ENCODE data around the gene VAPA. TPM values are rescaled to one million over a fixed set of nuclear protein-coding genes. Genes with fewer than 3 reads are reported as not detected.
A peak's percentile ranks its signal among the peaks of the same experiment; 100 is the strongest.

Gene VAPA
- total RNA-seq, 1 donor from 2014 or later, result 182 TPM

DNA sequence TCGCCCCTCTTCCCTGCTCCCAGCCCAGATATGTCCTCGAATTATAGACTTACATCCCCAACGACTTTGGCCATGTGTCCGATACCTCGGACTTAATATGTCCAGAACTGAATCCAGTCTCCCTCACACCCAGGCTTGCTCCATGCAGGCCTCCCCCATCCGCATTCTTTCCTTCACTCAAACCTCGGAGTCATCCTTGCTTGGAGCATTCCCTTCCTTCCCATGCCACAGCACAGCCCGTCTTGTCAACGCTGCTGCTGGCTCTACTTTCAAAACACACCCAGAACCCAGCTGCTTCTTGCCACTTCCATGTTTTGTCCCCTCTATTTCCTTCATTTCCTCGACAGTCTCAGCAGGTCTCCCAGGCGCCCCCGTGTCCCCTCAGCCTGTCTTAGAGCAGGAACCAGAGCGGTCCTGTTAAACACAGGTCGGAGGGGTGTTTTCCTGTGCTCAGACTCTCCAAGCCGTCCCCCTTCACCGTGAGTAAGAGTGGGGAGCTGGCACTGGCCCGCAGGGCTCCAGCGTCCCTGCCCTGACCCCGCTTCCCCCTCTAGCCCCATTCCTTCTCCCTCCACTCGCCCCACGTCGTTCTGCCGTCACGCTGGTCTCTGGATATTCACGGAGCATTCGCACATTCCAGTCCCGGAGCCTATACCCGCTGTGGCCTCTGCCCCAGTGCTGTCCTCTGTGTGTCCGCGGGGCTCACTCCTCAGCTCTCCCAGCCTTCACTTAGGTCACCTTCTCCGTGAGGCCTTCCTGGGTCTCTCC lies 54.4 kb downstream of the VAPA start:
- peaks cover 37% of the 10 kb centered on the region for H3K27me3 Mint-ChIP-seq
- H3K4me1 Mint-ChIP-seq, result peaks cover 11% of the 10 kb centered on the region
- no peak overlapping the region for H3K27ac Mint-ChIP-seq
- DNase-seq, result no peak
- H3K9me3 Mint-ChIP-seq, result no peaks in the 10 kb centered on the region
- intact Hi-C loops (cut with micrococcal nuclease), result no loop called here
- H3K4me3 Mint-ChIP-seq, result no peak overlapping the region
- H3K36me3 Mint-ChIP-seq (ENCODE audit: low read depth), result no peaks in the 10 kb centered on the region

GRCh38 chr18:9969247-9969646 lies 55.4 kb downstream of the VAPA start:
- Mint-ChIP-seq H3K27me3 (peaks cover 36% of the 10 kb centered on the region), H3K9me3 (no peaks in the 10 kb centered on the region), H3K27ac (no peak overlapping the region), H3K36me3 (ENCODE audit: low read depth) (no peaks in the 10 kb centered on the region), H3K4me3 (no peak overlapping the region), H3K4me1 (peaks cover 11% of the 10 kb centered on the region)
- no peak for DNase-seq
- intact Hi-C loops (cut with micrococcal nuclease), result no loop called here

DNA sequence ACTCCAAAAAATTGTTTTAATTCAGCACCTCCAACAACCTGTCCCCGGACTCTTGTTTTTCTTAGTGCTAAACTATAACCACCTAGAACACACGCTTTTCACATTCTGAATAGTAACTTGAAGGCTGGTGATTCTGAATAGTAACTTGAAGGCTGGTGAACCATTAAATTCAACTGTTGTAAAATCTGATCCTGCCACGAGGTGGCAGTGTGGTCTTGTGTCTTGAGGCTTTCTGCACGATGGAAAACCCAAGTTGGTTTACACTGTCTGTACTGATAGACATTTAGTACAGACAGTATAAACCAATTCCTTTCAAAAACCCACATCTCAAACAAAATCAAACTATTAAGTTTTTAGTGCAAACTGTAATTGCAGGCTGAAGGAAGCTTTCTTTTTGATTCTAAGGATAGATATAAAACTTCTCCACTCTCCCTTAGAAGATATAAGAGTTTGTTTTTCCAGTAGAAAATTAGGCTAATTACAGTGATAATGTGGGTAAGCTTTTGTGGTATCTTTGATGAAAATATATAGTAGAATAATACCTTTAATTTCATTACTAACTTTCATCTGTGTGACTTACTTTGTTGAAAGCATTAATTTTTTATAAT lies 57.6 kb downstream of the VAPA start:
- intact Hi-C loops (cut with micrococcal nuclease), result loop anchor here (1.0 to 5.0 kb wide), 2 partner anchors 549 to 1219 kb away; no protein-coding TSS in a partner anchor
- Mint-ChIP-seq H3K4me3 (no peak overlapping the region), H3K27ac (no peak overlapping the region), H3K4me1 (peaks cover 8% of the 10 kb centered on the region), H3K27me3 (peaks cover 32% of the 10 kb centered on the region), H3K9me3 (no peaks in the 10 kb centered on the region), H3K36me3 (ENCODE audit: low read depth) (no peaks in the 10 kb centered on the region)
- DNase-seq, result peak; percentile 92

- DNase-seq, result no peak
- intact Hi-C loops (cut with micrococcal nuclease), result loop anchor here (5.0 kb wide), 1 partner anchor 1221 kb away; no protein-coding TSS in a partner anchor
- Mint-ChIP-seq H3K9me3 (peaks cover 3% of the 10 kb centered on the region), H3K4me3 (no peak overlapping the region), H3K27ac (no peak overlapping the region), H3K36me3 (ENCODE audit: low read depth) (no peaks in the 10 kb centered on the region), H3K27me3 (peaks cover 20% of the 10 kb centered on the region), H3K4me1 (peaks cover 3% of the 10 kb centered on the region)
These were observed 59.7 kb downstream of the VAPA start for GRCh38 chr18:9973470-9973869.

DNA sequence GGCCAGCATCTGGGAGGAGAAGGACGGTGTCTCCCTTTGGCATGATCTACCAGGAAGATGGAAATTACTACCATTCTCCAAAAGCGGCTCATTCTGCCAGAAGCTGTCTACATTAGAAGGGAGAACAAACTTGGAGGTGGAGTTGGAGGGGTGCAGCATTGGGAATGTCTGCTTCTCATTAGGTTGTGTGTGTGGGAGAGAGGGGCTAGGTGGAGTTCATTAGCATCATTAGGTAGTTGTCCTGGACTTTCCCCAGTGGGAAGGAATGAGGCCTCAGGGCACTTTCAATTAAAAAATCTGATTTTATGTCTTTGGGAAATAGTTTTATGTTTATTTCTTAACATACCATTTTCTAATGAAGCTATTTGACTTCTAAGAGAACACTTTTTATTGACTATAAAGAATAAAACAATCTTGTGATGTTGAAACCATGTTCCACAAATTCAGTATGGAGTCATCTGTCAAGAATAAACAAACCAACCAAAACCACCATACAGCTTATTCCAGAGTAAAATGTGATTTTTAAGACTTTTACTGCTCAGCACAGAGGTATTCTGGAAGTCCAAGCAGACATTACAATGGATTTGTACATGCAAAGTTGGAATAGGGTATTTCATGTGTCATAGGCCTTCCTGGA lies 60.6 kb downstream of the VAPA start:
- intact Hi-C loops (cut with micrococcal nuclease), result loop anchor here (5.0 kb wide), 1 partner anchor 1222 kb away; no protein-coding TSS in a partner anchor
- H3K27ac Mint-ChIP-seq, result no peak overlapping the region
- H3K9me3 Mint-ChIP-seq, result peaks cover 4% of the 10 kb centered on the region
- no peaks in the 10 kb centered on the region for H3K36me3 Mint-ChIP-seq (ENCODE audit: low read depth)
- no peak for DNase-seq
- H3K4me3 Mint-ChIP-seq, result no peak overlapping the region
- H3K4me1 Mint-ChIP-seq, result peaks cover under 1% of the 10 kb centered on the region
- peaks cover 12% of the 10 kb centered on the region for H3K27me3 Mint-ChIP-seq

GRCh38 chr18:9975658-9976057 lies 61.8 kb downstream of the VAPA start:
- Mint-ChIP-seq H3K27ac (no peak overlapping the region), H3K4me3 (no peak overlapping the region), H3K36me3 (ENCODE audit: low read depth) (no peaks in the 10 kb centered on the region), H3K27me3 (peaks cover 12% of the 10 kb centered on the region), H3K4me1 (no peaks in the 10 kb centered on the region), H3K9me3 (peaks cover 4% of the 10 kb centered on the region)
- DNase-seq, result no peak
- intact Hi-C loops (cut with micrococcal nuclease), result no loop called here

- peak; percentile 41 for DNase-seq
- Mint-ChIP-seq H3K4me3 (no peak overlapping the region), H3K9me3 (peaks cover 4% of the 10 kb centered on the region), H3K36me3 (ENCODE audit: low read depth) (no peaks in the 10 kb centered on the region), H3K27me3 (peaks cover 13% of the 10 kb centered on the region), H3K27ac (no peak overlapping the region), H3K4me1 (no peaks in the 10 kb centered on the region)
- intact Hi-C loops (cut with micrococcal nuclease), result no loop called here
These were observed 68.9 kb downstream of the VAPA start for GRCh38 chr18:9982711-9983110.

DNA sequence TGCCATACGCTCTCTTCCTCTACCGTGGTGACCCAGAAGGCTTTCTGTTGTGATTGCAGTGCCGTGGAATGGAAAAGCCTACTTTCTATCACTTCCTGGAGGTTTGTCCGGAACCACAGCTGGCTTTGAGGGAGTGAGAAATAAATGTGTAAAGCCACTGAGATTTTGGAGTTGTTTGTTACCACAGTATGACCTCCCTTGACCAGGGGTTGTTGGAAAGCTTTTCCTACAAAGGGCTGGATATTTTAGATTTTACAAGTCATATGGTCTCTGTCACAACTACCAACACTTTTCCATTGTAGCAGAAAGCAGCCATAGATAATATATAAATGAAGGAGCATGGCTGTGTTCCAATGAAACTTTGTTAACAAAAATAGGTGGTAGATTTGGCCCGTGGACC lies 70.3 kb downstream of the VAPA start:
- intact Hi-C loops (cut with micrococcal nuclease), result no loop called here
- H3K27ac Mint-ChIP-seq, result no peak overlapping the region
- H3K27me3 Mint-ChIP-seq, result peaks cover 14% of the 10 kb centered on the region
- H3K4me3 Mint-ChIP-seq, result no peak overlapping the region
- no peaks in the 10 kb centered on the region for H3K36me3 Mint-ChIP-seq (ENCODE audit: low read depth)
- peak; percentile 28 for DNase-seq
- no peaks in the 10 kb centered on the region for H3K9me3 Mint-ChIP-seq
- no peaks in the 10 kb centered on the region for H3K4me1 Mint-ChIP-seq

- DNase-seq, result peak; percentile 45
- no peaks in the 10 kb centered on the region for H3K36me3 Mint-ChIP-seq (ENCODE audit: low read depth)
- peaks cover 6% of the 10 kb centered on the region for H3K27me3 Mint-ChIP-seq
- no peak overlapping the region for H3K4me3 Mint-ChIP-seq
- H3K4me1 Mint-ChIP-seq, result no peaks in the 10 kb centered on the region
- H3K27ac Mint-ChIP-seq, result no peak overlapping the region
- H3K9me3 Mint-ChIP-seq, result no peaks in the 10 kb centered on the region
- intact Hi-C loops (cut with micrococcal nuclease), result no loop called here
These were observed 71.8 kb downstream of the VAPA start for GRCh38 chr18:9985641-9986040.

GRCh38 chr18:9986156-9986930 lies 72.5 kb downstream of the VAPA start:
- peak; percentile 37 for DNase-seq
- no peaks in the 10 kb centered on the region for H3K9me3 Mint-ChIP-seq
- peaks cover 3% of the 10 kb centered on the region for H3K27me3 Mint-ChIP-seq
- intact Hi-C loops (cut with micrococcal nuclease), result no loop called here
- H3K36me3 Mint-ChIP-seq (ENCODE audit: low read depth), result no peaks in the 10 kb centered on the region
- H3K27ac Mint-ChIP-seq, result no peak overlapping the region
- H3K4me1 Mint-ChIP-seq, result no peaks in the 10 kb centered on the region
- H3K4me3 Mint-ChIP-seq, result no peak overlapping the region

GRCh38 chr18:9987345-9987744 lies 73.5 kb downstream of the VAPA start:
- H3K4me1 Mint-ChIP-seq, result no peaks in the 10 kb centered on the region
- H3K36me3 Mint-ChIP-seq (ENCODE audit: low read depth), result no peaks in the 10 kb centered on the region
- H3K9me3 Mint-ChIP-seq, result no peaks in the 10 kb centered on the region
- peaks cover 3% of the 10 kb centered on the region for H3K27me3 Mint-ChIP-seq
- intact Hi-C loops (cut with micrococcal nuclease), result no loop called here
- H3K4me3 Mint-ChIP-seq, result no peak overlapping the region
- H3K27ac Mint-ChIP-seq, result no peak overlapping the region
- peak; percentile 35 for DNase-seq

- Mint-ChIP-seq H3K4me3 (no peak overlapping the region), H3K9me3 (no peaks in the 10 kb centered on the region), H3K36me3 (ENCODE audit: low read depth) (no peaks in the 10 kb centered on the region), H3K27me3 (peaks cover 3% of the 10 kb centered on the region), H3K4me1 (no peaks in the 10 kb centered on the region), H3K27ac (no peak overlapping the region)
- DNase-seq, result peak; percentile 38
- intact Hi-C loops (cut with micrococcal nuclease), result no loop called here
These were observed 74.1 kb downstream of the VAPA start for GRCh38 chr18:9987931-9988330.

- DNase-seq, result peak; percentile 25
- Mint-ChIP-seq H3K27me3 (peaks cover 3% of the 10 kb centered on the region), H3K4me1 (no peaks in the 10 kb centered on the region), H3K27ac (no peak overlapping the region), H3K36me3 (ENCODE audit: low read depth) (no peaks in the 10 kb centered on the region), H3K4me3 (no peak overlapping the region), H3K9me3 (no peaks in the 10 kb centered on the region)
- intact Hi-C loops (cut with micrococcal nuclease), result no loop called here
These were observed 74.8 kb downstream of the VAPA start for GRCh38 chr18:9988665-9989064.
